Measurements from ENCODE around the gene SCN3B.

SCN3B gene

DNA sequence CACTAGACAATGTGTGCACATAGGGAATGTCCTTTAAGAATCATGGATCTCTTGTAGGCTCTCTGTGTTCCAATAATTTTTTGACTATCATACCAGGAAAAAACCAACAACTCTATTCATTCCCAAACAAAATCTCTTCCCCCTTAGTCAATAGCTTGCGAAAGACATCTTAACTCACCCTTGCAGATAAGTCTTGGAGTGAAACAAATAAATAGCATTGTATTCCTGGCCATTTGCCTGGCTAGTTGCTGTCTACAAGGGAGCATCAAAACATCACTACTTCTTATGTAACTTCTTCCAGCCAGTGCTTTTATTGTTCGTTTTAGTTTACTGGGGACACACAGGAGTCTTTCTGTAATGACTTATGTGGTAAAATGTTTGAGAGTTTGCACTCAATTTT lies 29.4 kb downstream of the SCN3B start:
- no peaks in the 10 kb centered on the region for H3F3A ChIP-seq (ENCODE audit: insufficient read depth, low read length)
- no peak overlapping the region for H3K27ac ChIP-seq (ENCODE audit: low read depth, low read length, poor library complexity, severe bottlenecking)
- H3K4me2 ChIP-seq (ENCODE audit: low read length), result no peak overlapping the region
- no peaks in the 10 kb centered on the region for H3K9me2 ChIP-seq (ENCODE audit: low read depth, low read length)
- H3K79me2 ChIP-seq (ENCODE audit: insufficient read depth, low read length), result no peaks in the 10 kb centered on the region
- no peak overlapping the region for H3K4me3 ChIP-seq (ENCODE audit: low read depth, low read length, poor library complexity, severe bottlenecking)
- no peak overlapping the region for H2AFZ ChIP-seq (ENCODE audit: low read length)
- H3K9ac ChIP-seq (ENCODE audit: low read length), result no peak overlapping the region
- H3K4me1 ChIP-seq (ENCODE audit: insufficient read depth, low read length, severe bottlenecking), result no peaks in the 10 kb centered on the region
- H3K9me3 ChIP-seq (ENCODE audit: low read length), result no peaks in the 10 kb centered on the region
- TF ChIP-seq EZH2 (IDR thresholded peaks at IDR 0.05; ENCODE audit: borderline replicate concordance, low read length), result no peak
- no peaks in the 10 kb centered on the region for H3K27me3 ChIP-seq (ENCODE audit: insufficient read depth, low read length)
- no peaks in the 10 kb centered on the region for H3K36me3 ChIP-seq (ENCODE audit: insufficient read depth, low read length)
- H4K20me1 ChIP-seq (ENCODE audit: insufficient read depth, low read length), result no peaks in the 10 kb centered on the region

- no peak overlapping the region for H3K9ac ChIP-seq (ENCODE audit: low read length)
- no peaks in the 10 kb centered on the region for H3K9me3 ChIP-seq (ENCODE audit: low read length)
- H3K4me2 ChIP-seq (ENCODE audit: low read length), result no peak overlapping the region
- H3K4me3 ChIP-seq (ENCODE audit: low read depth, low read length, poor library complexity, severe bottlenecking), result no peak overlapping the region
- TF ChIP-seq EZH2 (IDR thresholded peaks at IDR 0.05; ENCODE audit: borderline replicate concordance, low read length) (no peak), CTCF (IDR thresholded peaks at IDR 0.05; ENCODE audit: low read length) (no peak)
- no peaks in the 10 kb centered on the region for H3K9me2 ChIP-seq (ENCODE audit: low read depth, low read length)
- no peaks in the 10 kb centered on the region for H3K36me3 ChIP-seq (ENCODE audit: insufficient read depth, low read length)
- H4K20me1 ChIP-seq (ENCODE audit: insufficient read depth, low read length), result no peaks in the 10 kb centered on the region
- H3K27ac ChIP-seq (ENCODE audit: low read depth, low read length, poor library complexity, severe bottlenecking), result no peak overlapping the region
- H2AFZ ChIP-seq (ENCODE audit: low read length), result no peak overlapping the region
- no peaks in the 10 kb centered on the region for H3K4me1 ChIP-seq (ENCODE audit: insufficient read depth, low read length, severe bottlenecking)
- no peaks in the 10 kb centered on the region for H3K79me2 ChIP-seq (ENCODE audit: insufficient read depth, low read length)
- no peaks in the 10 kb centered on the region for H3F3A ChIP-seq (ENCODE audit: insufficient read depth, low read length)
- no peaks in the 10 kb centered on the region for H3K27me3 ChIP-seq (ENCODE audit: insufficient read depth, low read length)
Measured at GRCh38 chr11:123622576-123622975, 31.8 kb downstream of the SCN3B start.

DNA sequence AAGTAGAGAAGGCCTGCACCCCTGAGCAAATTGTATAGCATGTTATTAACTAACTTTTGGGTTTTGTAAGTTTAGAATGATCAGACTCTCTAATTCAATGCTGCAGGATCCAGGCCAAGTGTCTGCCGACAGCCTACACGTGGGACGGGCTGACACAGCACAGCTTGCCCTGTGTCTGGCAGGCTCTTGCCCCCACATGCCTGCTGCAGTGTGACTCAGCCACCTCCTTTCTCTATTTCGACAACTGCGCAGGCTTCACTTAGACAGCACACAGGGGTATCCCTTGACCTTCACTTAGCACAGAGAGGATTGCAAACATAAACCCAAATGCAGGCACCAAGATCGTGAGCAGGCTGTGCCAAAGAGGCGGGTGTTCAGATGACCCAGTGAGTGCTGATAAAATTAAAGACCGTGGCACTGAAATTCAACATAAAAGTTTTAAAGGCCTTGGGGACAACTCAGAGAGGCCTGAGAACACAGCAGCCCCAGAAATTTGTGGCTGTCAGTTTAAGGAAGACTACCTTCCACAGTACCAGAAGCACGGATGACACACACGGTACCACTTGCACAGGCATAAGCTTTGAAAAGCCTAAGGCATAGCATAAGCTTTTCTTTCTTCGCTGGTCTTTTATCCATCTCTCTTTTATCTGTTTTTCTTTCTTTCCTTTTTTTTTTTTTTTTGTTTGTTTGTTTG lies 37.8 kb downstream of the SCN3B start:
- TF ChIP-seq CTCF (IDR thresholded peaks at IDR 0.05; ENCODE audit: low read length) (no peak), EZH2 (IDR thresholded peaks at IDR 0.05; ENCODE audit: borderline replicate concordance, low read length) (no peak)
- Histone ChIP-seq H3K9ac (ENCODE audit: low read length) (no peak overlapping the region), H3K27ac (ENCODE audit: low read depth, low read length, poor library complexity, severe bottlenecking) (no peak overlapping the region)

DNA sequence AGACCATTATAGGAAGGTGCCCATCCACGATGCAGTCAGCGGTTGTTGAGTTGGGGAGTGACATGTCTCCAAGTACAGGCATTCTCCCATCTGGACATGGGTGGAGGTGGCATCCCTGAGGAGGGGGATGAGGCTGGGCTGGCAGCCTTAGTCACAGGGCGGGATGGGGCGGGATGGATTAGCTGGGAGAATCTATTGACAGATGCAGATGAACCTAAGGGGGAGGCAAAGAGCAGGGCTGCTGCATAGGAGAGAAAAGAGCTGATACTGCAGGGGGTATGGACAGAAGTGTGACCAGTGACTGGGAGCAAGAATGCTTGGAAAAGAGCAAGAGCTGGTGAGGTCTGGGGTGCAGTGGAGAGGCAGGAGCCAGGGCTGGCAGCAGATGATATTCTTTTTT lies 42.7 kb downstream of the SCN3B start:
- Histone ChIP-seq H4K20me1 (ENCODE audit: insufficient read depth, low read length) (no peaks in the 10 kb centered on the region), H3K36me3 (ENCODE audit: insufficient read depth, low read length) (no peaks in the 10 kb centered on the region), H3K4me3 (ENCODE audit: low read depth, low read length, poor library complexity, severe bottlenecking) (no peak overlapping the region), H3K9me3 (ENCODE audit: low read length) (no peaks in the 10 kb centered on the region), H3K9me2 (ENCODE audit: low read depth, low read length) (no peaks in the 10 kb centered on the region), H3K9ac (ENCODE audit: low read length) (no peak overlapping the region), H2AFZ (ENCODE audit: low read length) (no peak overlapping the region), H3K4me1 (ENCODE audit: insufficient read depth, low read length, severe bottlenecking) (no peaks in the 10 kb centered on the region), H3K79me2 (ENCODE audit: insufficient read depth, low read length) (no peaks in the 10 kb centered on the region), H3F3A (ENCODE audit: insufficient read depth, low read length) (no peaks in the 10 kb centered on the region), H3K27ac (ENCODE audit: low read depth, low read length, poor library complexity, severe bottlenecking) (no peak overlapping the region), H3K27me3 (ENCODE audit: insufficient read depth, low read length) (no peaks in the 10 kb centered on the region), H3K4me2 (ENCODE audit: low read length) (no peak overlapping the region)
- no peak for TF ChIP-seq CTCF (IDR thresholded peaks at IDR 0.05; ENCODE audit: low read length)
- no peak for TF ChIP-seq EZH2 (IDR thresholded peaks at IDR 0.05; ENCODE audit: borderline replicate concordance, low read length)

More for the DNA sequence above, 37.8 kb downstream of the SCN3B start:
- H2AFZ ChIP-seq (ENCODE audit: low read length), result no peak overlapping the region
- H3K4me2 ChIP-seq (ENCODE audit: low read length), result no peak overlapping the region
- no peaks in the 10 kb centered on the region for H3K36me3 ChIP-seq (ENCODE audit: insufficient read depth, low read length)
- H3K4me3 ChIP-seq (ENCODE audit: low read depth, low read length, poor library complexity, severe bottlenecking), result no peak overlapping the region
- H3K27me3 ChIP-seq (ENCODE audit: insufficient read depth, low read length), result no peaks in the 10 kb centered on the region
- no peaks in the 10 kb centered on the region for H3F3A ChIP-seq (ENCODE audit: insufficient read depth, low read length)
- H3K9me3 ChIP-seq (ENCODE audit: low read length), result no peaks in the 10 kb centered on the region
- no peaks in the 10 kb centered on the region for H3K79me2 ChIP-seq (ENCODE audit: insufficient read depth, low read length)
- no peaks in the 10 kb centered on the region for H4K20me1 ChIP-seq (ENCODE audit: insufficient read depth, low read length)
- H3K4me1 ChIP-seq (ENCODE audit: insufficient read depth, low read length, severe bottlenecking), result no peaks in the 10 kb centered on the region
- H3K9me2 ChIP-seq (ENCODE audit: low read depth, low read length), result no peaks in the 10 kb centered on the region

Data from OCI-LY1 (cell line).